ENCODE results near the gene ANKMY1.
"Not testable (repeated sequence)": the region's sequence is repeated elsewhere in the genome, so short reads cannot be mapped to it uniquely, and the experiment has no call there.

Gene ANKMY1

DNA sequence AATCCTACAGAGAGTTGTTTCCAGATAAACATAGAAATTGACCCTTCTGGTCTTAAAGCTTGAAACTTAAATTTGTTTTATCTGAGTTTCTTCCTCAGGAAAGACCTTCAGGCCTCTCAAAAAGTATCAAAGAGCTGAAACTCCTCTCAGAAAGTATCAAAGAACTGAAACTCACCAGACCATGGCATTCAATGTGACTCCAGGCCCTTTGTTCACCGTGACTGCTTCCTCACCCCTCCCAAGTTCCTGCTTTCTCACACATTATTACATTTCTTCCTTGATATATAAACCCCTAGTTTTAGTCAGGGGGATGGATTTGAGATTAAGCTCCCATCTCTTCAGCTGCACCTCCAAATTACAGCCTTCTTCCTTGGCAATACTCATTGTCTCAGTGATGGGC is 6.0 kb downstream of the ANKMY1 start:
- H3K27me3 ChIP-seq (ENCODE audit: control insufficient read depth, insufficient read depth, low read length, poor library complexity, severe bottlenecking), result peaks cover 1% of the 10 kb centered on the region
- no peak overlapping the region for H3K4me3 ChIP-seq (ENCODE audit: insufficient read depth, low read depth, low read length)
- no peaks in the 10 kb centered on the region for H3K4me1 ChIP-seq (ENCODE audit: control insufficient read depth, insufficient read depth, low read length)
- no peaks in the 10 kb centered on the region for H3K9me3 ChIP-seq (ENCODE audit: control insufficient read depth, low read length)
- no peak overlapping the region for H3K27ac ChIP-seq (ENCODE audit: insufficient read depth, low read depth, low read length, poor library complexity, severe bottlenecking)
- WGBS, 2 experiments, result 0% methylated on average over 1 of the region's 1 CpG
- H3K36me3 ChIP-seq (ENCODE audit: control insufficient read depth, insufficient read depth, low read length), result peaks cover 5% of the 10 kb centered on the region

DNA sequence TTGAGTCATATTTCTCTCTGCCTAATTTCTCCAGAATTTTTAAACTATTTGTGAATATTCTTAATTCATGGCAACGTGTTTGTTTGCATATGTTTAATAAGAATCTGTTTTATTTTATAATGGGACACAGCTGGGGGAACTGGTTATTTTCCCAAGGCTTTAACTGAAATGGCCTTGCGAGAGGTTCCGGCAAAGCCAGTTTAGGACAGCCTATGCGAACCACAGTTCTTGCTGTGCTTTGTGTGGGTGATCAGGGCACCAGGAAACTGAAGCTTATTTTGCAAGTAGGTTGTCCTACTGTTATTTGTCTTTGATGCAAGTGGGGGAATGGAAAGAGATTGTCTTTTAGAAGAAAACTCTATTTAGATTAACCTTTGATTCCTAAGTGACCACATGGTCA is 6.5 kb downstream of the ANKMY1 start:
- Histone ChIP-seq H3K4me1 (ENCODE audit: control insufficient read depth, insufficient read depth, low read length) (no peaks in the 10 kb centered on the region), H3K4me3 (ENCODE audit: insufficient read depth, low read depth, low read length) (no peak overlapping the region), H3K27ac (ENCODE audit: insufficient read depth, low read depth, low read length, poor library complexity, severe bottlenecking) (no peak overlapping the region), H3K9me3 (ENCODE audit: control insufficient read depth, low read length) (no peaks in the 10 kb centered on the region), H3K36me3 (ENCODE audit: control insufficient read depth, insufficient read depth, low read length) (peaks cover 5% of the 10 kb centered on the region), H3K27me3 (ENCODE audit: control insufficient read depth, insufficient read depth, low read length, poor library complexity, severe bottlenecking) (no peaks in the 10 kb centered on the region)
- 95% methylated on average over 4 of the region's 4 CpGs for WGBS, 2 experiments

GRCh38 chr2:240539906-240540305 is 17.9 kb downstream of the ANKMY1 start:
- Histone ChIP-seq H3K4me3 (ENCODE audit: insufficient read depth, low read depth, low read length) (no peak overlapping the region), H3K9me3 (ENCODE audit: control insufficient read depth, low read length) (no peaks in the 10 kb centered on the region), H3K27ac (ENCODE audit: insufficient read depth, low read depth, low read length, poor library complexity, severe bottlenecking) (no peak overlapping the region), H3K27me3 (ENCODE audit: control insufficient read depth, insufficient read depth, low read length, poor library complexity, severe bottlenecking) (no peaks in the 10 kb centered on the region), H3K36me3 (ENCODE audit: control insufficient read depth, insufficient read depth, low read length) (no peaks in the 10 kb centered on the region), H3K4me1 (ENCODE audit: control insufficient read depth, insufficient read depth, low read length) (no peaks in the 10 kb centered on the region)

- not testable (repeated sequence) for H3K9me3 ChIP-seq (ENCODE audit: control insufficient read depth, low read length); H3K36me3 ChIP-seq (ENCODE audit: control insufficient read depth, insufficient read depth, low read length); H3K27ac ChIP-seq (ENCODE audit: insufficient read depth, low read depth, low read length, poor library complexity, severe bottlenecking); H3K4me3 ChIP-seq (ENCODE audit: insufficient read depth, low read depth, low read length); H3K27me3 ChIP-seq (ENCODE audit: control insufficient read depth, insufficient read depth, low read length, poor library complexity, severe bottlenecking); H3K4me1 ChIP-seq (ENCODE audit: control insufficient read depth, insufficient read depth, low read length)
- WGBS, 2 experiments, result 93 to 94% methylated on average over 17 of the region's 17 CpGs
Measured at GRCh38 chr2:240539101-240539500, 18.7 kb downstream of the ANKMY1 start.

DNA sequence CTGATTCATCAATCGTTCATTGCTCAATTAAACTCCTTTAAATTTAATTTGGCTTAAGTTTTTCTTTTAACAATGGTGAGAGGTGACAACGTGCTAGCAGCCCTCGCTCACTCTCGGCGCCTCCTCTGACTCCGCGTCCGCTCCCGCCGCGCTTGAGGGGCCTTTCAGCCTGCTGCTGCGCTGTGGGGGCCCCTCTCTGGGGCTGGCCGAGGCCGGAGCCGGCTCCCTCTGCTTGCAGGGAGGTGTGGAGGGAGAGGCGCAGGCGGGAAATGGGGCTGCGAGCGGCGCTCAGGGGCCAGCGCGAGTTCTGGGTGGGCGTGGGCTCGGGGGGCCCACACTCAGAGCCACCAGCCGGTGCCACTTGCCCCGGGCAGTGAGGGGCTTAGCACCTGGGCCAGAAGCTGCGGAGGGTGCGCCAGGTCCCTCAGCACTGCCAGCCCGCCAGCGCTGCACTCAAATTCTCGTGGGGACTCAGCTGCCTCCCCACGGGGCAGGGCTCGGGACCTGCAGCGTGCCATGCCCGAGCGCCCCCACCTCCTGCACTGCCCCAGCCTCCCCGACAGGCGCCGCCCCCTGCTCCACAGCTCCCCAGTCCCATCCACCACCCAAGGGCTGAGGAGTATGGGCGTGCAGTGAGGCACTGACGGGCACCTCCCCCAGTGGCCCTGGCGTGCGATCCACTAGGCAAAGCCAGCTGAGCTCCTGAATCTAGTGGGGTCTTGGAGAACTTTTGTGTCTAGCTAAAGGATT is 19.6 kb downstream of the ANKMY1 start:
- Histone ChIP-seq H3K27ac (ENCODE audit: insufficient read depth, low read depth, low read length, poor library complexity, severe bottlenecking) (no peak overlapping the region), H3K9me3 (ENCODE audit: control insufficient read depth, low read length) (no peaks in the 10 kb centered on the region), H3K36me3 (ENCODE audit: control insufficient read depth, insufficient read depth, low read length) (no peaks in the 10 kb centered on the region), H3K27me3 (ENCODE audit: control insufficient read depth, insufficient read depth, low read length, poor library complexity, severe bottlenecking) (no peaks in the 10 kb centered on the region), H3K4me3 (ENCODE audit: insufficient read depth, low read depth, low read length) (no peak overlapping the region), H3K4me1 (ENCODE audit: control insufficient read depth, insufficient read depth, low read length) (no peaks in the 10 kb centered on the region)
- WGBS, 2 experiments, result 93 to 95% methylated on average over 43 of the region's 43 CpGs

DNA sequence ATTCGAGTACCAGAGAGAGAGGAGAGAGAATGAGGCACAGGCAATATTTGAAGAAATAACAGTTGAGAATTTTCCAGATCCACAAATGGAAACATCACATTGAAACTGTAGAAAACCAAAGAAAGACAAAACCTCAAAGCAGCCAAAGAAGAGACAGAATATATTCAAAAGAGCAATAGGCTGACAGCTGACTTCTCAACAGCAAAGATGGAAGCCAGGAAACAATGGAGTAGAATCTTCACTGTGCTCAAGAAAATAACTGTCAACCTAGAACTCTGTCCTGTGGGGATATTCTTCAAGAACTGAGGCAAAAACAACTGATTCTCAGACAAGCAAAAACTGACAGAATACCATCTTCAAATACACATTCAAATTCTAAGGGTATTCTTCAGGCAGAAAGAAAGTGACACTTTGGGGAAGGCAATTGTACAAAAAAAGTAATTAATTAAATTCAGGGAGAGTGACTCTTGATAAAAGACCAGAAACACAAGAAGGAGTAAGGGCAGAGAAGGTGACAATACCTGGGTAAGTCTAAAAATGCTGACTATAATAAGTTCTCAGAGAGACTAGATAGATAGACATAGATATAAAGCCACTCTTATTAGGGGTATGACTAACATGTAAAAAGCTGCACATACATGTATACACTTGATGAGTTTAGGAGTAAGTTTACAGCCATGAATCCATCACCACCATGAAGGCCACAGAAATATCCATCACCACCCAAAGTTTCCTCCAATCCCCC is 25.6 kb downstream of the ANKMY1 start:
- Histone ChIP-seq H3K27ac (ENCODE audit: insufficient read depth, low read depth, low read length, poor library complexity, severe bottlenecking) (no peak overlapping the region), H3K4me1 (ENCODE audit: control insufficient read depth, insufficient read depth, low read length) (no peaks in the 10 kb centered on the region), H3K4me3 (ENCODE audit: insufficient read depth, low read depth, low read length) (no peak overlapping the region), H3K9me3 (ENCODE audit: control insufficient read depth, low read length) (no peaks in the 10 kb centered on the region), H3K36me3 (ENCODE audit: control insufficient read depth, insufficient read depth, low read length) (no peaks in the 10 kb centered on the region), H3K27me3 (ENCODE audit: control insufficient read depth, insufficient read depth, low read length, poor library complexity, severe bottlenecking) (no peaks in the 10 kb centered on the region)
- WGBS, 2 experiments, result 100% methylated on average over 1 of the region's 1 CpG

GRCh38 chr2:240531038-240531437 is 26.8 kb downstream of the ANKMY1 start:
- H3K4me1 ChIP-seq (ENCODE audit: control insufficient read depth, insufficient read depth, low read length), result no peaks in the 10 kb centered on the region
- no peak overlapping the region for H3K27ac ChIP-seq (ENCODE audit: insufficient read depth, low read depth, low read length, poor library complexity, severe bottlenecking)
- no peaks in the 10 kb centered on the region for H3K9me3 ChIP-seq (ENCODE audit: control insufficient read depth, low read length)
- H3K36me3 ChIP-seq (ENCODE audit: control insufficient read depth, insufficient read depth, low read length), result no peaks in the 10 kb centered on the region
- no peaks in the 10 kb centered on the region for H3K27me3 ChIP-seq (ENCODE audit: control insufficient read depth, insufficient read depth, low read length, poor library complexity, severe bottlenecking)
- no peak overlapping the region for H3K4me3 ChIP-seq (ENCODE audit: insufficient read depth, low read depth, low read length)
- WGBS, 2 experiments, result 95 to 98% methylated on average over 4 of the region's 5 CpGs

DNA sequence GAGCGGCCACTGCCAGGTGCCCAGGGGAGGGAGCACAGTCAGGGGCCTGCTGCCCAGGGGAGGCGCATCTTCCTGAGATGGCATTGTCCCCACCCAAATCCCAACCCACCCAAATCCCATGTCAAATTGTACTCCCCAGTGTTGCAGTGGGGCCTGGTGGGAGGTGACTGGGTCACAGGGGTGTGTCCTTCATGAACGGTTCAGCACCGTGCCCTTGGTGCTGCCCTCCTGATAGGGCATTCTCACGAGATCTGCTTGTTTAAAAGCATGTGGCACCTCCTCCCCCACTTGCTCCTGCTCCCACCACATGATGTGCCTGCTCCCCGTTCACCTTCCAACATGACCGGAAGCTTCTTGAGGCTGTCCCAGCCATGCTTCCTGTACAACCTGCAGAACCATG is 27.6 kb downstream of the ANKMY1 start:
- Histone ChIP-seq H3K9me3 (ENCODE audit: control insufficient read depth, low read length) (no peaks in the 10 kb centered on the region), H3K4me3 (ENCODE audit: insufficient read depth, low read depth, low read length) (no peak overlapping the region), H3K27ac (ENCODE audit: insufficient read depth, low read depth, low read length, poor library complexity, severe bottlenecking) (no peak overlapping the region), H3K36me3 (ENCODE audit: control insufficient read depth, insufficient read depth, low read length) (no peaks in the 10 kb centered on the region), H3K4me1 (ENCODE audit: control insufficient read depth, insufficient read depth, low read length) (no peaks in the 10 kb centered on the region), H3K27me3 (ENCODE audit: control insufficient read depth, insufficient read depth, low read length, poor library complexity, severe bottlenecking) (no peaks in the 10 kb centered on the region)
- WGBS, 2 experiments, result 93% methylated on average over 7 of the region's 7 CpGs

DNA sequence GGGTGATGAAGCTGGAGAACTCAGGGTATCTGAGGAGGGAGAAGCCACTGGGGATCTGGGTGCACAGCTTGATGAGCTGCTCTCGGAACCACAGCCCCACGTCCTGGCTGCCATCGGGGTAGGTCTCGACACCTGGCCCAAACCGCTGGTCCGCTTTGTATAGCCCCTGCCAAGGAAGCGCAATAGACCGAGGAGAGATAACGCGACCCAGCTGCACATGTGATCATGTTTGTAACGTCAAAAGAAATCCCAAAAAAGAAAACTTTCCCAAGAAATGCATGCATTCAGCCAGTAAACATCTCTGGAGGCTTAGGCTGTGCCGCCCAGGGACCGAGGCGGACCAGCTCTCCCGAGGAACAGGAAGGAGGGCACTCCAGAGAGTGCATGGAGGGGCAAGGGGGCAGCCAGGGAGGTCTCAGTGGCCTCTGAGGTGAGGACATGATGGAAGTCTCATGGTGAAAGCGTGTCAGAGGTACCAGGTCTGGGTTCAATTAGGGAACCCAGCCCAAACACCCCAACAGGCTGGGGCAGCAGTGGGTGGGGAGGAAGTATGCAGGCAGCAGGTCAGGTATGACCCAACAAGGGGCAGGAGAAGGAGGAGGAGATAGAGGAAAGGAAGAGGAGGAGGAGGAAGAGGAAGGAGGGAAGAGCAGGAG is 28.3 kb downstream of the ANKMY1 start:
- Histone ChIP-seq H3K4me1 (ENCODE audit: control insufficient read depth, insufficient read depth, low read length) (no peaks in the 10 kb centered on the region), H3K9me3 (ENCODE audit: control insufficient read depth, low read length) (no peaks in the 10 kb centered on the region)

GRCh38 chr2:240528406-240529040 is 29.3 kb downstream of the ANKMY1 start:
- no peaks in the 10 kb centered on the region for H3K9me3 ChIP-seq (ENCODE audit: control insufficient read depth, low read length)
- no peaks in the 10 kb centered on the region for H3K27me3 ChIP-seq (ENCODE audit: control insufficient read depth, insufficient read depth, low read length, poor library complexity, severe bottlenecking)
- no peak overlapping the region for H3K4me3 ChIP-seq (ENCODE audit: insufficient read depth, low read depth, low read length)
- H3K4me1 ChIP-seq (ENCODE audit: control insufficient read depth, insufficient read depth, low read length), result no peaks in the 10 kb centered on the region
- H3K27ac ChIP-seq (ENCODE audit: insufficient read depth, low read depth, low read length, poor library complexity, severe bottlenecking), result no peak overlapping the region
- 91 to 92% methylated on average over 12 to 13 of the region's 13 CpGs for WGBS, 2 experiments
- peaks cover 6% of the 10 kb centered on the region for H3K36me3 ChIP-seq (ENCODE audit: control insufficient read depth, insufficient read depth, low read length)

More for the DNA sequence above, 28.3 kb downstream of the ANKMY1 start:
- WGBS, 2 experiments, result 95 to 96% methylated on average over 16 of the region's 16 CpGs
- no peak overlapping the region for H3K4me3 ChIP-seq (ENCODE audit: insufficient read depth, low read depth, low read length)
- no peak overlapping the region for H3K27ac ChIP-seq (ENCODE audit: insufficient read depth, low read depth, low read length, poor library complexity, severe bottlenecking)
- H3K27me3 ChIP-seq (ENCODE audit: control insufficient read depth, insufficient read depth, low read length, poor library complexity, severe bottlenecking), result no peaks in the 10 kb centered on the region
- H3K36me3 ChIP-seq (ENCODE audit: control insufficient read depth, insufficient read depth, low read length), result no peaks in the 10 kb centered on the region

All from ectodermal cell (in vitro differentiated cells).